MM.1S (cell line): ENCODE measurements around the gene LMX1B.
A peak's percentile ranks its signal among the peaks of the same experiment; 100 is the strongest.

Source experiments
- DNase-seq: peaks from one replicate; pipeline ENCODE4 v3.0.0-alpha.2; 2015
- H2AFZ ChIP-seq: fragments of 300-600 bp; sonication (generic); 2 replicates; pipeline ENCODE4 v1.6.0; 2016; ENCODE audit warnings: antibody characterized with exemption, low read length
- H3F3A ChIP-seq: fragments of 300-600 bp; sonication (generic); 2 replicates; pipeline ENCODE4 v1.6.1; 2016; ENCODE audit warnings: mild to moderate bottlenecking, antibody characterized with exemption, low read length, moderate library complexity, mixed read lengths; ENCODE audit not compliant: insufficient read depth
- H3K27ac ChIP-seq: fragments of 300-600 bp; sonication (generic); 2 replicates; pipeline ENCODE4 v1.5.1; 2016; ENCODE audit warnings: mild to moderate bottlenecking, low read length
- H3K27me3 ChIP-seq: fragments of 300-600 bp; sonication (generic); replicated peaks from 2 replicates; pipeline ENCODE4 v1.6.0; 2016; ENCODE audit warnings: low read length; ENCODE audit not compliant: insufficient read depth
- H3K36me3 ChIP-seq: fragments of 300-600 bp; sonication (generic); replicated peaks from 2 replicates; pipeline ENCODE4 v1.6.1; 2016; ENCODE audit warnings: mild to moderate bottlenecking, low read length, mixed read lengths; ENCODE audit not compliant: insufficient read depth
- H3K4me1 ChIP-seq: fragments of 300-600 bp; sonication (generic); 2 replicates; pipeline ENCODE4 v1.6.1; 2016; ENCODE audit warnings: low read length, mixed read lengths
- H3K4me2 ChIP-seq: fragments of 300-600 bp; sonication (generic); 2 replicates; pipeline ENCODE4 v1.6.0; 2016; ENCODE audit warnings: low read depth, low read length
- H3K4me3 ChIP-seq: fragments of 300-600 bp; sonication (generic); 2 replicates; pipeline ENCODE4 v1.5.1; 2016; ENCODE audit warnings: low read length, mixed read lengths
- H3K79me2 ChIP-seq: fragments of 300-600 bp; sonication (generic); 2 replicates; pipeline ENCODE4 v1.6.1; 2016; ENCODE audit warnings: mixed run types, low read length, mixed read lengths
- H3K9ac ChIP-seq: fragments of 300-600 bp; sonication (generic); 2 replicates; pipeline ENCODE4 v1.6.1; 2016; ENCODE audit warnings: low read length, mixed read lengths
- H3K9me2 ChIP-seq: fragments of 300-600 bp; sonication (generic); replicated peaks from 2 replicates; pipeline ENCODE4 v1.6.1; 2016; ENCODE audit warnings: mild to moderate bottlenecking, low read length, mixed read lengths; ENCODE audit not compliant: insufficient read depth
- H3K9me3 ChIP-seq: fragments of 300-600 bp; sonication (generic); replicated peaks from 2 replicates; pipeline ENCODE4 v1.6.1; 2016; ENCODE audit warnings: mild to moderate bottlenecking, low read length, mixed read lengths; ENCODE audit not compliant: insufficient read depth
- H4K20me1 ChIP-seq: fragments of 300-600 bp; sonication (generic); 2 replicates; pipeline ENCODE4 v1.6.1; 2016; ENCODE audit warnings: mild to moderate bottlenecking, low read length, moderate library complexity, mixed read lengths; ENCODE audit not compliant: insufficient read depth
- CTCF ChIP-seq: fragments of 300-600 bp; sonication (generic); IDR thresholded peaks from 2 replicates; pipeline ENCODE4 v1.5.1; 2016; ENCODE audit warnings: antibody characterized with exemption, low read length, mixed read lengths
- EZH2 ChIP-seq: fragments of 300-600 bp; sonication (generic); optimal IDR thresholded peaks from 2 replicates; pipeline ENCODE3; 2017; ENCODE audit warnings: low read depth, mild to moderate bottlenecking, antibody characterized with exemption, low read length, mixed read lengths
- EZH2phosphoT487 ChIP-seq: fragments of 300-600 bp; sonication (generic); IDR thresholded peaks from 2 replicates; pipeline ENCODE4 v1.6.1; 2018; ENCODE audit warnings: antibody characterized with exemption, low read length

Gene LMX1B

DNA sequence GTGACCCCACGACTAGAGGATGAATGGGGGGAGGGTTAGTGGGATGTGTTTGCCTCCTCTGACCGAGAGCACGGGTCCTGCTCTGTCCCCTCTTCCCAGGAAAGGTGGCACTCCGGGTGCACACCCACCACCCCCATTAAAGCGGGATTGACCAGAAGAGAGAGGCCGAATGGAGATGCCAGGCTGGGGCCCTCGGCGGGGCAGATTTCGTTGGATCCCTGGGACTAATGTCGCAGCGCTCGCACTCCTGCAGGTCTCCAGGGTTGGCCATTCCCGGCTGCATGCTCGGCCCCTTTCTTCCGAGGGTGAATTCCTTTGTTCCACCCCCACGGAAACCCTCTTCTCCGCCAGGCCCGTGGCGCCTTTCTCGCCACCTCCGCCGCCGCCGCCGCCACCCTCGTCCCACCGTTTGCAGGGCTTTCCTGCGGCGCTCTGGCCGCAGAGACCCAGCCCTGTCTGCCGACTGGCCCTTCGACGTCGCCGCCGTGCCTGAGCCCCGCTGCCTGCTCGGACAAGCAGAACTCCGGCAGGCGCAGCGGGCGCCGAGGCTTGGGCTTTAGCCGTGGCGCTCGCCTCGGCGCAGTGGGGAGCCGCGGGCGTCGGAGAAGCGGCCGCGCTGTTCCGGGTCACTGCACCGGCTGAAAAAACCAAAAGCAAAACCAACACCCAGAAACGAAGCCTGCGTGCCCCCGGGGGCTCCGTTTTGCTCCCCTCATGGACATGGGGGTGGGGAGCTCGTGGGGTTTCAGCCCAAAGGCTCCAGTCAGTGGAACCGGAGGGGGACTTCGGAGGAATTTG, 11.8 kb downstream of the LMX1B start:
- Histone ChIP-seq H3K9me2 (no peaks in the 10 kb centered on the region), H4K20me1 (no peaks in the 10 kb centered on the region), H3K27ac (no peak overlapping the region), H3K4me3 (peak overlapping the region; percentile 41), H2AFZ (no peak overlapping the region), H3F3A (no peaks in the 10 kb centered on the region), H3K27me3 (peaks cover 99% of the 10 kb centered on the region), H3K36me3 (no peaks in the 10 kb centered on the region), H3K4me1 (no peaks in the 10 kb centered on the region), H3K79me2 (no peaks in the 10 kb centered on the region), H3K4me2 (peak overlapping the region; percentile 55; the same call in 1 of the 2 replicates), H3K9me3 (no peaks in the 10 kb centered on the region), H3K9ac (no peak overlapping the region)
- no peak for DNase-seq
- TF ChIP-seq EZH2phosphoT487 (no peak), EZH2 (no peak), CTCF (no peak)

DNA sequence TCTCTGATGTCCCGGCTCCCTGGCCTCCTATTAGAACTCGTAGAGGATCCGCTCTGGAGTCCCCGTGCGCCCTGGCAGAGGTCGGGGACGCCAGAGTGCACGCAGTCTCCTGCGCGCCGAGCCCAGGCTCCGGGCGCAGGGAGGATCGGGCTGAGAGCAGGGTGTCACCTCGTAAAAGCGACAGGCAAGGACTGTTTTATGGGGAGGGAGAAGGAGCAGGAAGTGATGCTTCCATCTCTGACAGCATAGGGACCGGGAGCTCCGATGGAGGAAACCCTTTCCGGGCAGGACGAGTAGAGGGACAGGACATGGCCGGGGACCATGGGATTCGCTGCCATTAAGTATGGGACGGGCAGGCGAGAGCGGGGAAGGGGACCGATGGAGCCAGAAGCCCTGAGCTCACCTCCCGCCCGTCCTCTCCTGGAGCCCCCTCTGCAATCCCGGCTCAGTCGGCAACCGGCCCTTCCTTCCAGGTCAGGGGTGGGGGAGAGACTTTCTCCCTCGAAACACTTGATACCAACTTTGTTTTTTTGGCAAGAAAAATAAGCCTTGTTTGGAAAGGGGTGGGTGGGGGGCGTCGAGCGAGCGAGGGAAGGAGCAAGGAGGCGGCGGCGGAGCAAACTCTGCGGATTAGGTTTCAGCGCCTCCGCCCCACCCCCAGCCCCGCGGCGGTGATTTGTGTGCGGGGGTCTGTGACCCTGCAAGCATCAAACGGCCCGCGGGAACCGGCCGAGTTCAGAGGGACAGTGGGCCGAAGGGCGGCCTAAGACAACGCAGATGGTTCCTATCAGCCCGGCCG, 12.6 kb downstream of the LMX1B start:
- no peaks in the 10 kb centered on the region for H3K79me2 ChIP-seq
- H3K4me2 ChIP-seq: peak overlapping the region; percentile 55; the same call in 1 of the 2 replicates
- no peaks in the 10 kb centered on the region for H4K20me1 ChIP-seq
- no peaks in the 10 kb centered on the region for H3K4me1 ChIP-seq
- H3K9me2 ChIP-seq: no peaks in the 10 kb centered on the region
- DNase-seq: no peak
- H3F3A ChIP-seq: no peaks in the 10 kb centered on the region
- H3K9ac ChIP-seq: no peak overlapping the region
- H3K9me3 ChIP-seq: no peaks in the 10 kb centered on the region
- no peaks in the 10 kb centered on the region for H3K36me3 ChIP-seq
- no peak overlapping the region for H3K27ac ChIP-seq
- peak overlapping the region; percentile 41 for H3K4me3 ChIP-seq
- H3K27me3 ChIP-seq: peaks cover 99% of the 10 kb centered on the region
- H2AFZ ChIP-seq: no peak overlapping the region
- peak; percentile 61; the same call in 1 of the 2 replicates for TF ChIP-seq EZH2phosphoT487
- no peak for TF ChIP-seq CTCF
- peak; percentile 51 for TF ChIP-seq EZH2

DNA sequence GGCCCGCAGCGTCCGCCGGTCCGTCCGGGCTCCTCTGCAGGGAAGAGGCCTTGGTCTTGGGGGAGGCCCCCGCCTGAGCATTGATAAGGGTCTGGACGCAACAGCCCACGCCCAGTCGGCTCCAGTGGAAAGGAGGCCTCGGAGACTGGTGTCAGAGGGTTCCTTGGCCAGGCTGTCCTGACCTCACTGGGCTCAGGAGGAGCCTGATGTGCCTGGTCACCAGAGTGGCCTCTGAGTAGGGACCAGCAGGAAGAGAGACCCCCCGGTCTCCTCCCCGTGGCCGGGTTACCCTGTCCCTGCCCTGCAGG, 13.2 kb downstream of the LMX1B start:
- no peak overlapping the region for H3K27ac ChIP-seq
- H3K27me3 ChIP-seq: peaks cover 99% of the 10 kb centered on the region
- no peaks in the 10 kb centered on the region for H3K4me1 ChIP-seq
- no peak overlapping the region for H2AFZ ChIP-seq
- H3K36me3 ChIP-seq: no peaks in the 10 kb centered on the region
- no peaks in the 10 kb centered on the region for H3K9me3 ChIP-seq
- no peak for TF ChIP-seq CTCF
- TF ChIP-seq EZH2: no peak
- TF ChIP-seq EZH2phosphoT487: no peak
- no peaks in the 10 kb centered on the region for H3F3A ChIP-seq
- no peak for DNase-seq
- no peaks in the 10 kb centered on the region for H3K9me2 ChIP-seq
- H3K4me2 ChIP-seq: no peak overlapping the region
- no peaks in the 10 kb centered on the region for H3K79me2 ChIP-seq
- no peaks in the 10 kb centered on the region for H4K20me1 ChIP-seq
- no peak overlapping the region for H3K9ac ChIP-seq
- H3K4me3 ChIP-seq: no peak overlapping the region
